Fibroblast of skin of left biceps (primary cell): ENCODE data around the gene CD40LG.

Experiments
- DNase-seq, 2 experiments: peaks; one replicate each; pipeline ENCODE4 v3.0.0-alpha.2; 2013; ENCODE audit warnings: low read depth in 2 of 2

Gene CD40LG

GRCh38 chrX:136647677-136648360 is at the start of gene CD40LG:
Gene CD40LG, plus strand, starts transcription at chrX:136648158. Its CDS starts 91 bp downstream, at chrX:136648249.
- no peak for DNase-seq

- DNase-seq: no peak
Observed at GRCh38 chrX:136598631-136599030, 49.3 kb upstream of the CD40LG start.

GRCh38 chrX:136600059-136600458 is 47.9 kb upstream of the CD40LG start:
- no peak for DNase-seq

GRCh38 chrX:136607236-136607635 is 40.7 kb upstream of the CD40LG start:
- DNase-seq: no peak

- no peak for DNase-seq
Observed at GRCh38 chrX:136608295-136608933, 39.5 kb upstream of the CD40LG start.

DNA sequence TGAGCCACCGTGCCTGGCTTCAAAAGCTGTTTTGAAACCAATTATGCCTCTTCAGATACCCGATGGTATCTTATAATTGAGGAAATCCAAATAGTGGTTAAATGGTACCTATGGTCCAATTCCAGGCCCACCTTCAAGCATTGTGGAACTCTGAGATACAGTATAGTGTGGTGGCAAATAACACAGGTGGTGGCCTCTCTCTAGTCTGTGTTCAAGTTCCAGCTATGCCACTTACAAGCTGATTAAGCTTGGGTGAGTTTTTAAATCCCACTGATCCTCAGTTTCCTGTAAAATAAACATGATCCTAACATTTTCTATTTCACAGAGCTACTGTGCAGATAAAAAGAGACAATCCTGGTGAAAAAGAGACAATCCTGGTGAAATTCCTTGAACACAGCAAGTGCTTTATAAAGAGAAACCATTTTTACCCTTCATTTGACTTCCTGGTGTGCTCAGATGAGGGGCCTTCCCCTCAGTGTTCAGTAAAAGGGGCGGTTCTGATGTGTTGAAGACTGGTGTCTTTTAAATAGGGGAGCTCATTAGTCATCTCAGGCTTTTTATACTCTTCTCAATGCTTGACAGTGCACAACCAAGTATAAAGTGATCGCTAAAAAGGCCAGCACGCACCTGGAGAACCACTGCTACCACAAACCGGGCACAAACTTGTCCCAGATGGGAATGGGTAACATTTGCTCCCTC is 30.8 kb upstream of the CD40LG start:
- no peak for DNase-seq

DNA sequence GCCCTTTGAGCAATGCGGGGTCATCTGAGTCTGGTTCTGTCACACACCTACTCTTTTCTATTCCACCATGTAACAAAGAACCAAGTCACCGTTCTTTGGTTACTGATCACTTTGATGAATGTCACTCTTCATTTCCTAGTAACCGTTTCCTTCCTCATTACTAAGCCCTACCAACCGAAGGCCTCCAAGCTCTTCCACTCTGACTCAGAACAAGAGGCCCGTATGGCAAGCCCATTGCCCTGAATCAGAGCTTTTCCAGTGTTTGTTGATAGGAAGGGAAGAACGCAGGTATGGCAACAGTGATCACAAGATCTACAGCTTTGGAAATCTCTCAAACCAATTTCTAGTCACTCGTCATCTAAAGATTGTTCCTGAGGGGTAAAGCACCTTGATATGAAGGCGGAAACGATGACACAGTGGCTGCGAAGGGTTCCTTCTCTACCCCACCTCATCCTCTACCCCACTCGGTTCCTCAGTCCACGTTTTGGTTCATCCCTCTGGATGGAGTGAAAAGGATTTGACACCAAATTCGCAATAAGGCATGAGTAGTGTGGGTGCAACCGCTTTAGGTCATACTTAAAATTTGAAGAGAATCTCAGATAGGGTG is 28.0 kb upstream of the CD40LG start:
- no peak for DNase-seq

GRCh38 chrX:136620780-136621179 is 27.2 kb upstream of the CD40LG start:
- no peak for DNase-seq

- DNase-seq: no peak
Observed at GRCh38 chrX:136622568-136622967, 25.4 kb upstream of the CD40LG start.

GRCh38 chrX:136623396-136623795 is 24.6 kb upstream of the CD40LG start:
- DNase-seq: no peak

DNA sequence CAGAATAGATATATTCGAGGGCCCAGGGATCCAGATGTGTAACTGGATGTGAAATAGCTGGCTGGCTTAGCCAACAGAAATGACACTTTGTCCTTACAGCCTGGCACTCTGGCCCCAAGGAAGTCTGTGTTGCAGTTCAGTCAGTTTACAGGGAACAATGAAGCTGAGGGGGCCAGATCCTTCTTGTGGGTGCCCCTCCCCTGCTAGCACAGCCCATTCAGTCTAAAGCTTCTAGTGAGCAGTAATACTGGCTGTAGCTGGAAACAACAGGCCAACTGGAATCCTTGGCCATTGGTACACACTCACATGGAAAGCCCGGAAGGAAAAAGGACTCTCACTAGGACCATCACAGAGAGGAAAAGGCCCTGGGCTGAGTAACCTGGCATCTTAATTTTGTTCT is 22.7 kb upstream of the CD40LG start:
- no peak for DNase-seq

- DNase-seq: no peak
Observed at GRCh38 chrX:136626237-136626636, 21.7 kb upstream of the CD40LG start.

- DNase-seq: no peak
Observed at GRCh38 chrX:136626891-136627290, 21.1 kb upstream of the CD40LG start.

- DNase-seq: no peak
Observed at GRCh38 chrX:136627409-136627808, 20.5 kb upstream of the CD40LG start.

GRCh38 chrX:136629084-136629750 is 18.7 kb upstream of the CD40LG start:
- DNase-seq: no peak

GRCh38 chrX:136630881-136631280 is 17.1 kb upstream of the CD40LG start:
- DNase-seq: no peak

DNA sequence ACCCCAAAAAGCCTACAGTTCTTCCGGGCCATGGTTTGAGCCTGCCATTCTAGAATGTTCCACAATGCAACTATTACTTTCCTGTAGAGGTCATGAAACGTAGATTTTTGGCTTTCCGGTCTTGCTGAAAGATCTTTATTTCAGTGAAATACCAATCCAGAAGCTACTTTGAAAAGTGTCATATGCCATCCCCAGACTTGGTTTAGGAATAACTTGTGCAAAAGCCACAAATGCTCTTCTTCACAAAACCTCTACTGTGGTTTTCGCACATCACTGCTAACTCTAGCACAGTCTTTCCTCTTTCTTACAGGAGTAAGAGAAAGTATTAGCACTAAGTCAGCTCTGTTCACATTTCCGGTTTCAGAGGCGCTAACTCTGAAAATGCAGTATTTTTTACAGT is 12.7 kb upstream of the CD40LG start:
- no peak for DNase-seq

DNA sequence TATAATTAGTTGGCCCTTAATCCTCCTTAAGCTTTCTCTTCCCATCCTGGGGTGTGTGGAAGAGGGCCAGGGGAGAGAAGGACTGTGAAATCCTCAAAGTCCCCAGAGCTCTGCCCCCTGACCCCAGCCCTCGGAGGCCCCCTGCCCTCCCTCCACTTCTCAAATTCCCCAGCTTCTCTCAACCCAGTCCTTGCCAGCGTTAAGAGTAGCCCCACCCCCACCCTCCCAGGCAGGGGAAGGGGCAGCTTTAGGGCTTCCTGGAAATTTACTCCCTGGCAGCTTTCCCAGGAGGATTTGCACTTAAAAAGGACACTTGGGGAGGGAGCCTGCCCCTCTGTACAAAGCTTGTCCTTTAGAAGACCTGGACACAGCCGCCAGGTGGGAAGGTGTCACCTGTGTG is 11.8 kb upstream of the CD40LG start:
- no peak for DNase-seq

- DNase-seq: no peak
Observed at GRCh38 chrX:136639506-136640176, 8.3 kb upstream of the CD40LG start.

- no peak for DNase-seq
Observed at GRCh38 chrX:136643243-136643642, 4.7 kb upstream of the CD40LG start.

- DNase-seq: no peak
Observed at GRCh38 chrX:136646602-136647239, 1.2 kb upstream of the CD40LG start.
